ENCODE data around the gene SOX30. TPM values are rescaled to one million over a fixed set of nuclear protein-coding genes. Genes with fewer than 3 reads are reported as not detected.

Gene SOX30
- total RNA-seq, 1 experiment from 2014 or later = 0.09 TPM

DNA sequence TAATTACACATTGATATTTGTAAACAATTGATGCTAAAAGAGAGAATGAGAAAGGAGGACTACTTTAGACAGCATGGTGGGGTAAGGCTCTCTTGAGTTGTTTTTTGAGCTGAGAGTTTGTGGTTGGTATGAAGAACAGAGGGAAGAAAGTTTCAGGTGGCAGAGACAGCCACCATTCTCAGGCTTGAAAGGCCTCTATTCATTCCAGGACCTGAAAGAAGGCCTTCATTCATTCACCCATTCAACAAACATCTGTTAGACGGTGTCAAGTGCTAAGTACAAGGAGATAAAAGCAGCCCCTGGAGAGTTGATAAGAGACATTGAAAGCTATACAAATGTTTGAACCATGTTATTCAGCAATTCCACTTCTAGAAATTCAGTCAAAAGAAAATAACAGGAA, 55.0 kb downstream of the SOX30 start:
- TF ChIP-seq, protein P1, sequence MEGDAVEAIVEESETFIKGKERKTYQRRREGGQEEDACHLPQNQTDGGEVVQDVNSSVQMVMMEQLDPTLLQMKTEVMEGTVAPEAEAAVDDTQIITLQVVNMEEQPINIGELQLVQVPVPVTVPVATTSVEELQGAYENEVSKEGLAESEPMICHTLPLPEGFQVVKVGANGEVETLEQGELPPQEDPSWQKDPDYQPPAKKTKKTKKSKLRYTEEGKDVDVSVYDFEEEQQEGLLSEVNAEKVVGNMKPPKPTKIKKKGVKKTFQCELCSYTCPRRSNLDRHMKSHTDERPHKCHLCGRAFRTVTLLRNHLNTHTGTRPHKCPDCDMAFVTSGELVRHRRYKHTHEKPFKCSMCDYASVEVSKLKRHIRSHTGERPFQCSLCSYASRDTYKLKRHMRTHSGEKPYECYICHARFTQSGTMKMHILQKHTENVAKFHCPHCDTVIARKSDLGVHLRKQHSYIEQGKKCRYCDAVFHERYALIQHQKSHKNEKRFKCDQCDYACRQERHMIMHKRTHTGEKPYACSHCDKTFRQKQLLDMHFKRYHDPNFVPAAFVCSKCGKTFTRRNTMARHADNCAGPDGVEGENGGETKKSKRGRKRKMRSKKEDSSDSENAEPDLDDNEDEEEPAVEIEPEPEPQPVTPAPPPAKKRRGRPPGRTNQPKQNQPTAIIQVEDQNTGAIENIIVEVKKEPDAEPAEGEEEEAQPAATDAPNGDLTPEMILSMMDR (IDR thresholded peaks at IDR 0.05; ENCODE audit: unreplicated experiment) = no peak
- intact Hi-C loops (cut with micrococcal nuclease; ENCODE audit: unreplicated experiment) = no loop called here
- peaks cover 3% of the 10 kb centered on the region for H3K4me1 Mint-ChIP-seq (ENCODE audit: low read depth, unreplicated experiment)
- no peak for DNase-seq
- CTCF ChIA-PET = no interaction called here
- H3K9me3 Mint-ChIP-seq (ENCODE audit: low read depth, unreplicated experiment) = peaks cover under 1% of the 10 kb centered on the region
- H3K27me3 Mint-ChIP-seq (ENCODE audit: unreplicated experiment) = no peaks in the 10 kb centered on the region
- no peak overlapping the region for H3K4me3 Mint-ChIP-seq (ENCODE audit: low read depth, unreplicated experiment)
- H3K36me3 Mint-ChIP-seq (ENCODE audit: insufficient read depth, unreplicated experiment) = peaks cover 1% of the 10 kb centered on the region
- BruUV-seq (replicated peaks) = no TSS peak
- no peak overlapping the region for H3K27ac Mint-ChIP-seq (ENCODE audit: unreplicated experiment)

DNA sequence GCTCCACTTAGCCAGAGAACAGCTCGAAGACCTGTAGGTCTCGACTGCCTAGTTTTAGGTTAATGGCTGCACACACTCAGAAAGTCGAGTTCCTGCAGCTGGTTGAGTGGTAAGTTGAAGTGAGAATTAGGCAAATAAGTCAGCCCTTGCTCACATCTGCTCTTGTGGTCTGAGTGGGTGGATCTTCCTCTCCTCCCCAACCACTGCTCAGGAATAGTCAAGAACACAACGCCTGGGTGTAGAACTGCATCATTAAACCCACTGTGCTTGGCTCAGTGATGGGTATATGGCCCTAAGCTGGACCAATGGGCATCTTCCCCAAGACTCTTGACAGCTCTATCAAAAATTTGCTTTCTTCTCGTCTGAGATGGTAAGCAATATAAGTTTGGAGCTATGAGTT, 55.8 kb downstream of the SOX30 start:
- no TSS peak for BruUV-seq (replicated peaks)
- CTCF ChIA-PET = no interaction called here
- intact Hi-C loops (cut with micrococcal nuclease; ENCODE audit: unreplicated experiment) = no loop called here
- Mint-ChIP-seq H3K4me3 (ENCODE audit: low read depth, unreplicated experiment) (no peak overlapping the region), H3K36me3 (ENCODE audit: insufficient read depth, unreplicated experiment) (no peaks in the 10 kb centered on the region), H3K27ac (ENCODE audit: unreplicated experiment) (no peak overlapping the region), H3K9me3 (ENCODE audit: low read depth, unreplicated experiment) (no peaks in the 10 kb centered on the region), H3K4me1 (ENCODE audit: low read depth, unreplicated experiment) (no peaks in the 10 kb centered on the region), H3K27me3 (ENCODE audit: unreplicated experiment) (no peaks in the 10 kb centered on the region)
- DNase-seq = no peak
- TF ChIP-seq, protein P1 (IDR thresholded peaks at IDR 0.05; ENCODE audit: unreplicated experiment) = no peak

DNA sequence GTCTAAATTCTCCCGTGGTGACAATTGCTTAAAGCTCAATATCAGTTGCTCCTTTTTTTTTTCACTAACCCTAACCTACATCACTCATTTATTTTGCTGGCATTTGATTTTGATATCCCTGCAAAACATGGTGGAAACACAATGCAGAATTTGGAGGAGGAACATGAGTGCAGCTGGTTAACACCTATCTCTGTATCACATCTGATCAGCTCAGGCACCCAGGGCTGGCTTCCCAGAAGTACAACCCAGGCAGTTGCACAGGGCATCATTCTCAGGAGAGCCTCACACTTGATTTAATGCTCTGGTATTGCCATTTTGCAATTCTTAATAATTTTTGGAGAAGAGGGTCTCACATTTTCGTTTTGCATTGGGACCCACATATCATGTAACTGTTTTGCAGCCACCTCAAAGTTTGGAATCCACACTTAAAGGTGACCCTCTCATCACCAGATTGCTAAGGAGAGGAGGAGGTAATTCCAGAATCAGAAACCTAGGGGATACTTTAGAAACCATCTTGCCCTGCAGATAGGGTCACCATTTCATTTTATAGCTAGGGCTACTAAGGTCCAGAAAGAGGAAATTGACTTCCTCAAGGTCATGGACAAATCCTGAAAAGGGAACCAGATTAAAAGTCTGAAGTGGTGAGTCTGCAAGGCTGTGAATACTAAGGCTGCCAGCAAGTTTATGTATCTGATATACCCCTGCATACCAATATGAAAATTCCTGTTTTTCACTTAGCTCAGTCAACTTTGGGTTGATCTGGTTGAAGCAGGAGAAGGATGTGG, 57.4 kb downstream of the SOX30 start:
- no peak overlapping the region for H3K4me3 Mint-ChIP-seq (ENCODE audit: low read depth, unreplicated experiment)
- CTCF ChIA-PET = interaction anchor here (0.7 kb wide), 1 partner anchor 11 kb away, joined by 3 read pairs; no protein-coding TSS in a partner anchor
- TF ChIP-seq, protein P1 (IDR thresholded peaks at IDR 0.05; ENCODE audit: unreplicated experiment) = no peak
- BruUV-seq (replicated peaks) = no TSS peak
- DNase-seq = no peak
- H3K27ac Mint-ChIP-seq (ENCODE audit: unreplicated experiment) = no peak overlapping the region
- no peaks in the 10 kb centered on the region for H3K4me1 Mint-ChIP-seq (ENCODE audit: low read depth, unreplicated experiment)
- H3K9me3 Mint-ChIP-seq (ENCODE audit: low read depth, unreplicated experiment) = no peaks in the 10 kb centered on the region
- no peaks in the 10 kb centered on the region for H3K36me3 Mint-ChIP-seq (ENCODE audit: insufficient read depth, unreplicated experiment)
- no peaks in the 10 kb centered on the region for H3K27me3 Mint-ChIP-seq (ENCODE audit: unreplicated experiment)
- intact Hi-C loops (cut with micrococcal nuclease; ENCODE audit: unreplicated experiment) = no loop called here

DNA sequence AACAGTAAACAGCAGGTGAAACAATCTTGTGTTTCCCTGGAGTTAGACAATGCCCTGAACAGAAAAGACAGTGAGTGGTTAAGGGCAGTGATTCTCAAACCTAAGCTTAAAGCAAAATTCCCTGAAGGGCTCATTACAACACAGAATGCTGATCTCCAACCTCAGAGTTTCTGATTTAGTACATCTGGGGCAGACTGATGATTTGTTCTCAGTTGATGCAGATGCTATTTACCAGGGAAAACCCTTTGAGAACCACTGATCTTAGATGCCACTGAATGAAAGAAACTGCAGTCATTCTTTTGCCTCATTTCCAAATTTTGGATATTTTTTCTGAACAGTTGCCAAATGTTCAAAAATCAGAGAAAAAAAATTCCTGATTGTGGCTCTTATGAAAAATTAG, 58.0 kb downstream of the SOX30 start:
- H3K9me3 Mint-ChIP-seq (ENCODE audit: low read depth, unreplicated experiment) = no peaks in the 10 kb centered on the region

More for the DNA sequence above, 58.0 kb downstream of the SOX30 start:
- H3K36me3 Mint-ChIP-seq (ENCODE audit: insufficient read depth, unreplicated experiment) = no peaks in the 10 kb centered on the region
- H3K4me3 Mint-ChIP-seq (ENCODE audit: low read depth, unreplicated experiment) = no peak overlapping the region
- DNase-seq = no peak
- no peaks in the 10 kb centered on the region for H3K27me3 Mint-ChIP-seq (ENCODE audit: unreplicated experiment)
- H3K4me1 Mint-ChIP-seq (ENCODE audit: low read depth, unreplicated experiment) = no peaks in the 10 kb centered on the region
- CTCF ChIA-PET = interaction anchor here (0.7 kb wide), 1 partner anchor 10 kb away, joined by 3 read pairs; no protein-coding TSS in a partner anchor
- intact Hi-C loops (cut with micrococcal nuclease; ENCODE audit: unreplicated experiment) = no loop called here
- no TSS peak for BruUV-seq (replicated peaks)
- TF ChIP-seq, protein P1 (IDR thresholded peaks at IDR 0.05; ENCODE audit: unreplicated experiment) = no peak
- no peak overlapping the region for H3K27ac Mint-ChIP-seq (ENCODE audit: unreplicated experiment)

Data from Calu3 (cell line).